Measurements from ENCODE around the gene IFT52.

IFT52 gene

DNA sequence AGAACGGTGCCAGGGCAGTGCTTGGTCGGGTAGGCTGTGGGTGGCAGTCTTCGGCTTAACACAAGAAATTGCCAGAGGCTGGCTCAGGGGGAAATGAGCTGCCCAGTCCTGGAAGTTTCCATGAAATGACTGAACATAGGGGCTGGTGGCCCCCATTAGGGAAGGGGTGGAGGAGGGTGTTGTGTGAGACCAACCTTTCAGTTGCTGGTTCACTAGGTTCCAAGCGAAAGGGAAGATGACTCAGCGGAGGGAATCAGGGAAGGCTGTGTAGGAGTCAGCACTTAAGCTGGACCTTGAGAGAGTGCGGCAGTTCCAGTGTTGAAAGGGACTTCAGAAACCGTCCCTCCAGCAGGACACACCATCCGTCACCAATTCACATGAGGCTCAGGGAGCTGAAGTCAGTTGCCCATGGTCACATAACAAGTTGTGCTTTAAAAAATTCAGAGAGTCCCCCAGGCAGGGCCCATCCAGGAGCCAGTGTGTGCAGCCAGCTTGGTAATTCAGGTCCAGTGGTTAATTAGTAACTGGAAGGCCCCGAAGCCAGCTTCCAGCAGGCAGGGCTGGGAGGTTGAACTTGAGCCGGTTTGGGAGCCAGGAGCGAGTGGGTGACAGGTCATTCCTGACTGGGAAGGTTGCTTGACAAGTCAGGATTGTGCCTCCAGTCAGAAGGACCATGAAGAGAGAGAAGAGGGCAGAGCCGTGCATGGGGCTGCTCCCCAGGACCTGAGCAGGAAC lies 32.2 kb upstream of the IFT52 start, which contains the start of gene SGK2:
SGK2 (plus strand) TSS at position 616 of the 735 bp plus-strand sequence. CDS start 7,469 bp downstream, outside the sequence.
- Histone ChIP-seq H3K27me3 (ENCODE audit: insufficient read depth, low read length) (no peaks in the 10 kb centered on the region), H3K36me3 (ENCODE audit: insufficient read depth, low read depth, low read length) (no peaks in the 10 kb centered on the region), H3K9ac (ENCODE audit: low read depth, low read length) (no peak within 1 kb of the TSS), H3K4me3 (ENCODE audit: low read length) (no peak within 1 kb of the TSS), H3K4me1 (ENCODE audit: insufficient read depth, low read length) (no peaks in the 10 kb centered on the region), H3K9me3 (ENCODE audit: insufficient read depth, low read depth, low read length) (no peaks in the 10 kb centered on the region), H3K27ac (ENCODE audit: low read length) (no peak within 1 kb of the TSS)

- no peaks in the 10 kb centered on the region for H3K9me3 ChIP-seq (ENCODE audit: insufficient read depth, low read depth, low read length)
- H3K27ac ChIP-seq (ENCODE audit: low read length): no peak overlapping the region
- H3K27me3 ChIP-seq (ENCODE audit: insufficient read depth, low read length): no peaks in the 10 kb centered on the region
- H3K4me1 ChIP-seq (ENCODE audit: insufficient read depth, low read length): no peaks in the 10 kb centered on the region
- H3K36me3 ChIP-seq (ENCODE audit: insufficient read depth, low read depth, low read length): no peaks in the 10 kb centered on the region
- no peak overlapping the region for H3K9ac ChIP-seq (ENCODE audit: low read depth, low read length)
- H3K4me3 ChIP-seq (ENCODE audit: low read length): no peak overlapping the region
Observed at GRCh38 chr20:43559147-43559987, 31.4 kb upstream of the IFT52 start.

- Histone ChIP-seq H3K4me3 (ENCODE audit: low read length) (no peak overlapping the region), H3K36me3 (ENCODE audit: insufficient read depth, low read depth, low read length) (no peaks in the 10 kb centered on the region), H3K27me3 (ENCODE audit: insufficient read depth, low read length) (no peaks in the 10 kb centered on the region), H3K4me1 (ENCODE audit: insufficient read depth, low read length) (no peaks in the 10 kb centered on the region), H3K9me3 (ENCODE audit: insufficient read depth, low read depth, low read length) (no peaks in the 10 kb centered on the region), H3K9ac (ENCODE audit: low read depth, low read length) (no peak overlapping the region), H3K27ac (ENCODE audit: low read length) (no peak overlapping the region)
Observed at GRCh38 chr20:43560974-43561373, 29.8 kb upstream of the IFT52 start.

DNA sequence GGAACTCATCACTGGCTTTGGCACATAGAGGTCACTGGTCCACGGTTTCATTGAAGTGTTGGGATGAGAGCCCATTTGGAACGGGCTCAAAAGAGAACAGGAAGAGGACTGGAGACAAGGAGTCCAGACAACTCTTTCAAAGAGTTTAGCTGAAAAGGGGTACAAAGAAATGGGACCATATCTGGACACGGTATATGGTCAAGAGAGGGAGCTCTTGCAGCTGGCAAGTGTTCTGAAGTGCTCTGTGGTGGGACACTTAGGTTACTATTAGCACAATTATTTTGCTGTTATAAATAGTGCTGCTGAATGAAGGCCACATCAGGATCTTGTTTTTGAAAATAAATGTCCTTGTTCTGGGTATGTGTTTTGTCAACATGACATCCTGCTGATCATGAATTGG lies 27.3 kb upstream of the IFT52 start:
- Histone ChIP-seq H3K4me1 (ENCODE audit: insufficient read depth, low read length) (no peaks in the 10 kb centered on the region), H3K27me3 (ENCODE audit: insufficient read depth, low read length) (no peaks in the 10 kb centered on the region), H3K27ac (ENCODE audit: low read length) (no peak overlapping the region), H3K36me3 (ENCODE audit: insufficient read depth, low read depth, low read length) (no peaks in the 10 kb centered on the region), H3K4me3 (ENCODE audit: low read length) (no peak overlapping the region), H3K9ac (ENCODE audit: low read depth, low read length) (no peak overlapping the region), H3K9me3 (ENCODE audit: insufficient read depth, low read depth, low read length) (no peaks in the 10 kb centered on the region)

DNA sequence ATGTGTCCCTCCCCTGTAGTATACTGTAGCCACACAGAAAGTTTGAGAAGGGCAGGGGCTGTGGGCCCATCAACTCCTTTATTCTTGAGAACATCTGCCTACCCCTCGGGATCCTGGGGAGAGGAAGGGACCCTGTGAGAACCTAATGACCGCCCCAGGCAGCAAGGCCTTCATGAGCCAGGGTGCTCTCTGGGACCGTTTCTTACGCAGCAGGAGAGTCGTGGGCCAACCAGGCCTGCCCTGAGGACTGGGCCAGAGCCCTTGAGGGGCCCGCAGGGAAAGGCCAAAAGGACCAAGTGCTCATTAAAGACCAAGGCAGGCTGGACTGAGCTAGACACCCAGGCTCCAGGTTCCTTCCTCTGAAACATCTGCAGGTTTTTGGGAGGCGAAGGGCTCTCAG lies 26.7 kb upstream of the IFT52 start:
- Histone ChIP-seq H3K27me3 (ENCODE audit: insufficient read depth, low read length) (no peaks in the 10 kb centered on the region), H3K27ac (ENCODE audit: low read length) (no peak overlapping the region), H3K36me3 (ENCODE audit: insufficient read depth, low read depth, low read length) (no peaks in the 10 kb centered on the region), H3K4me3 (ENCODE audit: low read length) (no peak overlapping the region), H3K9ac (ENCODE audit: low read depth, low read length) (no peak overlapping the region), H3K4me1 (ENCODE audit: insufficient read depth, low read length) (no peaks in the 10 kb centered on the region), H3K9me3 (ENCODE audit: insufficient read depth, low read depth, low read length) (no peaks in the 10 kb centered on the region)

DNA sequence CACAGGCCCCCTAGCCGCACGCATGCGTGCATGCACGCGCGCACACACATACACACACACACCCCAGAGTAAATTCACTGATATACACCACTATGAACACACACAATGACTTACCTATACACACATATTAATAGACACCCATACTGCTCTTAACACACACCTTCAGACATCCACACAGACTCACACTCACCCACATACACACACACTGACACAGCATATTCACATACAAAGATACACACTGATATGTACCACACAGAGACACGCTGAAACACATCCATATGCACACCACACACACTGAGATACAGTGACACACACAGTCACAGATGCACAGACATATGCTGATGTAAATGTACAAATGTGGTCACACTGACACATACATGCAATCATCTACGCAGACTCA lies 26.3 kb upstream of the IFT52 start:
- H3K27me3 ChIP-seq (ENCODE audit: insufficient read depth, low read length): no peaks in the 10 kb centered on the region
- no peaks in the 10 kb centered on the region for H3K4me1 ChIP-seq (ENCODE audit: insufficient read depth, low read length)
- no peak overlapping the region for H3K4me3 ChIP-seq (ENCODE audit: low read length)
- no peaks in the 10 kb centered on the region for H3K36me3 ChIP-seq (ENCODE audit: insufficient read depth, low read depth, low read length)
- no peak overlapping the region for H3K9ac ChIP-seq (ENCODE audit: low read depth, low read length)
- H3K9me3 ChIP-seq (ENCODE audit: insufficient read depth, low read depth, low read length): no peaks in the 10 kb centered on the region
- no peak overlapping the region for H3K27ac ChIP-seq (ENCODE audit: low read length)

GRCh38 chr20:43564993-43565757 lies 25.6 kb upstream of the IFT52 start:
- H3K9ac ChIP-seq (ENCODE audit: low read depth, low read length): no peak overlapping the region
- no peaks in the 10 kb centered on the region for H3K36me3 ChIP-seq (ENCODE audit: insufficient read depth, low read depth, low read length)
- H3K9me3 ChIP-seq (ENCODE audit: insufficient read depth, low read depth, low read length): no peaks in the 10 kb centered on the region
- no peak overlapping the region for H3K27ac ChIP-seq (ENCODE audit: low read length)
- no peaks in the 10 kb centered on the region for H3K27me3 ChIP-seq (ENCODE audit: insufficient read depth, low read length)
- H3K4me3 ChIP-seq (ENCODE audit: low read length): no peak overlapping the region
- no peaks in the 10 kb centered on the region for H3K4me1 ChIP-seq (ENCODE audit: insufficient read depth, low read length)

- H3K9ac ChIP-seq (ENCODE audit: low read depth, low read length): no peak overlapping the region
- H3K27me3 ChIP-seq (ENCODE audit: insufficient read depth, low read length): no peaks in the 10 kb centered on the region
- H3K9me3 ChIP-seq (ENCODE audit: insufficient read depth, low read depth, low read length): no peaks in the 10 kb centered on the region
- H3K36me3 ChIP-seq (ENCODE audit: insufficient read depth, low read depth, low read length): no peaks in the 10 kb centered on the region
- no peak overlapping the region for H3K4me3 ChIP-seq (ENCODE audit: low read length)
- H3K4me1 ChIP-seq (ENCODE audit: insufficient read depth, low read length): no peaks in the 10 kb centered on the region
- no peak overlapping the region for H3K27ac ChIP-seq (ENCODE audit: low read length)
Observed at GRCh38 chr20:43565758-43566104, 25.0 kb upstream of the IFT52 start.

GRCh38 chr20:43567477-43567876 lies 23.3 kb upstream of the IFT52 start:
- no peaks in the 10 kb centered on the region for H3K27me3 ChIP-seq (ENCODE audit: insufficient read depth, low read length)
- H3K4me1 ChIP-seq (ENCODE audit: insufficient read depth, low read length): no peaks in the 10 kb centered on the region
- H3K36me3 ChIP-seq (ENCODE audit: insufficient read depth, low read depth, low read length): no peaks in the 10 kb centered on the region
- H3K9me3 ChIP-seq (ENCODE audit: insufficient read depth, low read depth, low read length): no peaks in the 10 kb centered on the region
- H3K9ac ChIP-seq (ENCODE audit: low read depth, low read length): no peak overlapping the region
- H3K4me3 ChIP-seq (ENCODE audit: low read length): no peak overlapping the region
- no peak overlapping the region for H3K27ac ChIP-seq (ENCODE audit: low read length)

DNA sequence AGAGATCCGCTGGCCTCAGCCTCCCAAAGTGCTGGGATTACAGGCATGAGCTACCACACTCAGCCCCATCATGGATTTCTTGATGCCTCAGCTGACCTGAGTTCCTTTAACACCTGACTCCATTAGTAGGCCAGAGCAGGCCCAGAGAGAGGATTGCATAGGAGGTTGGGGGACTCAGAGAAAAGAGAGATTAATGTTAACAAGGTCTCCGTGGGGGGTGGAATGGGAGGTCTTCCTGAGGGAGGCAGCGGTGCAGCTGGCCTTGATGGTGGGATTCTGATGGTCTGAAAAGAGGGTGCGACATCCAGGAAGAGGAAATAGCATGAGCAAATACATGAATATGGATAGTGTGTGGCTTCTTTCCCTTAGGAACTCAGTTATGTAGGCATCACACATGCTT lies 22.0 kb upstream of the IFT52 start:
- no peaks in the 10 kb centered on the region for H3K4me1 ChIP-seq (ENCODE audit: insufficient read depth, low read length)
- H3K27ac ChIP-seq (ENCODE audit: low read length): no peak overlapping the region
- no peaks in the 10 kb centered on the region for H3K27me3 ChIP-seq (ENCODE audit: insufficient read depth, low read length)
- no peak overlapping the region for H3K9ac ChIP-seq (ENCODE audit: low read depth, low read length)
- H3K4me3 ChIP-seq (ENCODE audit: low read length): no peak overlapping the region
- no peaks in the 10 kb centered on the region for H3K9me3 ChIP-seq (ENCODE audit: insufficient read depth, low read depth, low read length)
- no peaks in the 10 kb centered on the region for H3K36me3 ChIP-seq (ENCODE audit: insufficient read depth, low read depth, low read length)

DNA sequence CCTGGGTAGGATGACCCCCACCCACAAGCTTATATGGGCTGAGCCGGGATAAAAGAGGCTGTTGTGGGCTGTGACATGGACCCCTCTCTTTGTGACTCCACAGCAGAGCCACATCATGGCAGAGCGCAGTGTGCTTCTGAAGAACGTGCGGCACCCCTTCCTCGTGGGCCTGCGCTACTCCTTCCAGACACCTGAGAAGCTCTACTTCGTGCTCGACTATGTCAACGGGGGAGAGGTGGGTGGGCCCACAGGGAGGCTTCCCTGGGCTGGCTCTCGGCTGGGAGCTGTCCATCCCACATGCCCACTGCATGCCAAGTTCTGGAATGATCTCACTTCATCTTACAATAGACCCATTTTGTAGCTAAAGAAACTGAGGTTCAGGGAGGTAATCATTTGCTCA lies 21.5 kb upstream of the IFT52 start:
- Histone ChIP-seq H3K27ac (ENCODE audit: low read length) (no peak overlapping the region), H3K36me3 (ENCODE audit: insufficient read depth, low read depth, low read length) (no peaks in the 10 kb centered on the region), H3K9ac (ENCODE audit: low read depth, low read length) (no peak overlapping the region), H3K4me1 (ENCODE audit: insufficient read depth, low read length) (no peaks in the 10 kb centered on the region), H3K4me3 (ENCODE audit: low read length) (no peak overlapping the region), H3K9me3 (ENCODE audit: insufficient read depth, low read depth, low read length) (no peaks in the 10 kb centered on the region), H3K27me3 (ENCODE audit: insufficient read depth, low read length) (no peaks in the 10 kb centered on the region)

Measured in iPS-20b (cell line).